Measurements from ENCODE around the gene TIMM10.

GRCh38 chr11:57513911-57514537, 16.5 kb downstream of the TIMM10 start:
- TF ChIP-seq EZH2 (IDR thresholded peaks at IDR 0.05; ENCODE audit: borderline replicate concordance, low read length), result no peak
- TF ChIP-seq CTCF (conservative IDR thresholded peaks at IDR 0.05 in 1 of 2, IDR thresholded peaks at IDR 0.05 in 1 of 2; ENCODE audit: extremely low read depth in 1 of 2, insufficient read depth in 1 of 2, low read depth in 1 of 2, low read length in 2 of 2), result no peak

Measured in mammary epithelial cell (primary cell).